Psoas muscle (tissue), 8 donors: ENCODE results near the gene EEF1G. TPM values are rescaled to one million over a fixed set of nuclear protein-coding genes. Genes with fewer than 3 reads are reported as not detected.

Experiments
- ATAC-seq, 4 donors: fragments of 200-7000 bp; cut with Tn5 transposase; one replicate each; pipeline ENCODE4 v1.9.1; 2020; ENCODE audit warnings: moderate library complexity in 3 of 4, mild to moderate bottlenecking in 2 of 4
- DNase-seq, 2 donors: peaks; one replicate each; pipeline ENCODE4 v3.0.0-alpha.2; 2020
- H3K27ac ChIP-seq: fragments of 200-600 bp; one replicate; pipeline ENCODE4 v1.8.0; 2022
- H3K27me3 ChIP-seq, 3 donors: fragments of 200-600 bp in 1 of 3; one replicate each; pipeline versions ENCODE4 v1.6.1 to v1.8.0; 2013 to 2022; ENCODE audit warnings: low read length in 2 of 3, mild to moderate bottlenecking in 2 of 3, moderate library complexity in 1 of 3; ENCODE audit not compliant: insufficient read depth in 3 of 3
- H3K36me3 ChIP-seq, 2 donors: fragments of 200-600 bp in 1 of 2; one replicate each; pipeline versions ENCODE4 v1.6.1 to v1.8.0; 2013 to 2022; ENCODE audit warnings: low read depth in 1 of 2, mild to moderate bottlenecking in 1 of 2, moderate library complexity in 1 of 2; ENCODE audit not compliant: insufficient read depth in 1 of 2
- H3K4me1 ChIP-seq: fragments of 200-600 bp; one replicate; pipeline ENCODE4 v1.8.0; 2022
- H3K4me3 ChIP-seq: fragments of 200-600 bp; one replicate; pipeline ENCODE4 v1.8.0; 2022; ENCODE audit warnings: mild to moderate bottlenecking
- H3K9me3 ChIP-seq: fragments of 200-600 bp; one replicate; pipeline ENCODE4 v1.8.0; 2022
- CTCF ChIP-seq: fragments of 200-600 bp; IDR thresholded peaks from one replicate; pipeline ENCODE4 v1.8.0; 2022; ENCODE audit warnings: antibody characterized with exemption
- WGBS, 3 donors: extraction: QIAGEN DNeasy Blood & Tissue Kit; methylation state at CpG; one replicate each; pipeline versions ENCODE4 v1.1.6 to v1.1.7; 2013; 5-methylcytosine and 5-hydroxymethylcytosine counted together
- intact Hi-C, 2 donors: fragments of 100-400 bp; cut with DNase I; formaldehyde crosslinking; loops; one replicate each; pipeline versions ENCODE4 v1.11.0 to v1.14.2; 2022
- polyA plus RNA-seq, 3 donors: library from polyadenylated mRNA; stranded (reverse); fragments of 200-250 nt; gene quantifications; one replicate each; pipeline ENCODE4 v1.2.3, GENCODE V29; 2013
- total RNA-seq, 4 donors: library from RNA; stranded (reverse); fragmentation: NEBNext Ultra II Directional in 2 of 4; extraction: Animal tissue kit (Norgen Biotek cat#: 25700) in 2 of 4; gene quantifications; one replicate each; pipeline versions ENCODE4 v1.2.1 to v1.2.4, GENCODE V29; 2021 to 2023
- donor health status: healthy with polysubstance abuse.
- donor health status: DM: no; HTN: no; CAD: no; lungs with moderate emphysema.
- donor health status: Bipolar disorder and iron deficiency.
- donor health status: healthy.
- donor health status: DM: yes; HTN: yes; CAD: no.
- donor health status: DM: no; HTN: no; CAD: no.
- donor health status: DM: no; HTN: no; CAD: no.
- donor health status: DM: yes; HTN: yes; CAD: no.

The EEF1G gene
- total and polyA plus RNA-seq, 7 donors = 1,137 to 2,356 (median 1,690) TPM

- H3K9me3 ChIP-seq = no peaks in the 10 kb centered on the region
- TF ChIP-seq CTCF = no peak
- peaks cover 7 to 54% of the 10 kb centered on the region in 2 donors for H3K36me3 ChIP-seq
- ATAC-seq = peak in 3 of 4 donors; percentile 3 to 28 (median 22)
- intact Hi-C loops = no loop called here
- H3K27me3 ChIP-seq = no peaks in the 10 kb centered on the region
- H3K27ac ChIP-seq = no peak overlapping the region
- H3K4me3 ChIP-seq = no peak overlapping the region
- peaks cover 3% of the 10 kb centered on the region for H3K4me1 ChIP-seq
- 84 to 85% (median 84%) methylated on average over 7 of the region's 7 CpGs for WGBS, 3 donors
- no peak for DNase-seq
Measured at GRCh38 chr11:62514151-62514550, 59.5 kb downstream of the EEF1G start.

DNA sequence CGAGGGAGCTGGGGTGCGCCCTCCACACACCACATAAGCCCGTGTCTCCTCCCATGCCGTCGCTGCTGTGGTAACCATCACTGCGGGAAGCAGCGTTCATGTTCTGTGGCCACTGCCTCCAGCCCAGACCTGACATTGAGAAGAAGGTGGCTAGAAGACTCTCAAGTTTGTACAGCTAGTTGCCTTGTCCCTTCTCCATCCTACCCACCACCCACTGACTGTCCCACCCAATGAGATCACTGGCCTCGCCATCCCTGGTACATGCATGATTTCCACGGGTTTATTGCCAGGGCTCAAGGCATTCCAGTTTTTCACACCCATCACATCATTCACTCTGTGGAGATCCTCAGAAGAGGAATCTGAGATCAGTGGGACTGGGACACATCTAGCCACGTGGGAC is 60.1 kb downstream of the EEF1G start:
- ATAC-seq (no peak), DNase-seq (no peak)
- Histone ChIP-seq H3K27me3 (no peaks in the 10 kb centered on the region), H3K27ac (no peak overlapping the region), H3K36me3 (peaks cover 3 to 48% of the 10 kb centered on the region in 2 donors), H3K4me3 (no peak overlapping the region), H3K9me3 (no peaks in the 10 kb centered on the region), H3K4me1 (peaks cover 8% of the 10 kb centered on the region)
- no peak for TF ChIP-seq CTCF
- intact Hi-C loops = no loop called here
- 73 to 90% (median 85%) methylated on average over 10 of the region's 10 CpGs for WGBS, 3 donors

DNA sequence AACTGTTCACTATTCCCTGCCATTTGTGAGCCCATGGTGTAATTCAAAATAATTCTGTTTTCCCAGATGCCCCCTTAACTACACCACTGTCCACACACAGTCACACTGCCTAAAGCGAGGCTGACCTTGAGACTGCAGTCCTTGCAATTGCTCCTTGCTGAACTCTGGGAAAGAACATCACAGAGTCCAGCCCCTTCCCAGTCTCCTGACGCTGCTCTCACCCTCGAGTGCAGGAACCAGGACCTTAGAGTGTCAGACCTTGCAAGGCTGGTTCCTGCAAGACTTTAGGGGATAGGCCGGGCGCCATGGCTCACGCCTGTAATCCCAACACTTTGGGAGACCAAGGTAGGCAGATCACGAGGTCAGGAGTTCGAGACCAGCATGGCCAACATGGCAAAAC is 60.7 kb downstream of the EEF1G start:
- DNase-seq (no peak), ATAC-seq (no peak)
- Histone ChIP-seq H3K27me3 (no peaks in the 10 kb centered on the region), H3K36me3 (peaks cover 0 to 42% of the 10 kb centered on the region in 2 donors), H3K9me3 (no peaks in the 10 kb centered on the region), H3K4me1 (peaks cover 8% of the 10 kb centered on the region), H3K27ac (no peak overlapping the region), H3K4me3 (no peak overlapping the region)
- intact Hi-C loops = no loop called here
- no peak for TF ChIP-seq CTCF
- WGBS, 3 donors = 75 to 81% (median 78%) methylated on average over 8 of the region's 8 CpGs

Other genes starting within 250 kb of the EEF1G start
- 10 to 100 TPM in 1 of 4 donors, 1 to 10 TPM in 3; 2.2 to 15.0 (median 6.0) TPM for gene ASRGL1, start 236.4 kb downstream of the EEF1G start, total RNA-seq
- 1 to 10 TPM; 3.1 to 5.5 (median 3.6) TPM for gene ASRGL1, start 236.4 kb downstream of the EEF1G start, polyA plus RNA-seq
- not detected for gene SCGB1A1, start 154.9 kb downstream of the EEF1G start, total RNA-seq
- gene SCGB1A1, start 154.9 kb downstream of the EEF1G start, polyA plus RNA-seq = under 1 TPM in 1 of 3 donors, not detected in 2; 0.35 TPM
- 100 to 1,000 TPM; 376 to 679 (median 425) TPM for gene AHNAK, start 27.1 kb downstream of the EEF1G start, total RNA-seq
- 100 to 1,000 TPM in 2 of 3 donors, 10 to 100 TPM in 1; 93.5 to 227 (median 206) TPM for gene AHNAK, start 27.1 kb downstream of the EEF1G start, polyA plus RNA-seq
- gene TUT1, start 17.6 kb upstream of the EEF1G start, total RNA-seq = 10 to 100 TPM; 14.3 to 23.7 (median 19.6) TPM
- 10 to 100 TPM; 12.1 to 15.5 (median 12.7) TPM for gene TUT1, start 17.6 kb upstream of the EEF1G start, polyA plus RNA-seq
- 10 to 100 TPM; 20.0 to 32.5 (median 28.6) TPM for gene MTA2, start 28.0 kb upstream of the EEF1G start, total RNA-seq
- gene MTA2, start 28.0 kb upstream of the EEF1G start, polyA plus RNA-seq = 10 to 100 TPM; 18.4 to 27.1 (median 26.9) TPM
- gene EML3, start 38.9 kb upstream of the EEF1G start, total RNA-seq = 10 to 100 TPM; 14.1 to 19.5 (median 16.9) TPM
- 10 to 100 TPM in 2 of 3 donors, 1 to 10 TPM in 1; 7.4 to 11.3 (median 11.1) TPM for gene EML3, start 38.9 kb upstream of the EEF1G start, polyA plus RNA-seq
- gene ROM1, start 39.4 kb upstream of the EEF1G start, total RNA-seq = 1 to 10 TPM; 2.0 to 4.4 (median 3.1) TPM
- 1 to 10 TPM; 3.7 to 5.5 (median 4.7) TPM for gene ROM1, start 39.4 kb upstream of the EEF1G start, polyA plus RNA-seq
- 10 to 100 TPM in 3 of 4 donors, 1 to 10 TPM in 1; 7.4 to 11.8 (median 11.0) TPM for gene B3GAT3, start 48.1 kb upstream of the EEF1G start, total RNA-seq
- 10 to 100 TPM; 11.7 to 37.6 (median 20.0) TPM for gene B3GAT3, start 48.1 kb upstream of the EEF1G start, polyA plus RNA-seq
- 10 to 100 TPM; 59.7 to 62.2 (median 61.4) TPM for gene GANAB, start 72.7 kb upstream of the EEF1G start, total RNA-seq
- gene GANAB, start 72.7 kb upstream of the EEF1G start, polyA plus RNA-seq = 10 to 100 TPM; 34.3 to 64.6 (median 62.0) TPM
- 10 to 100 TPM; 13.5 to 20.6 (median 17.1) TPM for gene INTS5, start 79.4 kb upstream of the EEF1G start, total RNA-seq
- 10 to 100 TPM in 1 of 3 donors, 1 to 10 TPM in 2; 8.1 to 19.9 (median 9.3) TPM for gene INTS5, start 79.4 kb upstream of the EEF1G start, polyA plus RNA-seq
- 10 to 100 TPM; 29.8 to 50.9 (median 50.2) TPM for gene C11orf98, start 91.3 kb upstream of the EEF1G start, total RNA-seq
- gene C11orf98, start 91.3 kb upstream of the EEF1G start, polyA plus RNA-seq = 100 to 1,000 TPM in 1 of 3 donors, 10 to 100 TPM in 2; 87.1 to 155 (median 93.1) TPM
- 10 to 100 TPM in 2 of 4 donors, 1 to 10 TPM in 2; 3.8 to 12.8 (median 9.4) TPM for gene CSKMT, start 91.4 kb upstream of the EEF1G start, total RNA-seq
- 10 to 100 TPM in 1 of 3 donors, 1 to 10 TPM in 2; 4.8 to 11.4 (median 7.8) TPM for gene CSKMT, start 91.4 kb upstream of the EEF1G start, polyA plus RNA-seq
- 1 to 10 TPM; 5.2 to 8.8 (median 7.1) TPM for gene UQCC3, start 97.8 kb upstream of the EEF1G start, total RNA-seq
- 10 to 100 TPM in 1 of 3 donors, 1 to 10 TPM in 2; 6.4 to 16.5 (median 8.6) TPM for gene UQCC3, start 97.8 kb upstream of the EEF1G start, polyA plus RNA-seq
- 1 to 10 TPM in 3 of 4 donors, under 1 TPM in 1; 0.74 to 3.2 (median 1.9) TPM for gene LBHD1, start 98.4 kb upstream of the EEF1G start, total RNA-seq
- 1 to 10 TPM in 2 of 3 donors, under 1 TPM in 1; 0.98 to 3.6 (median 1.6) TPM for gene LBHD1, start 98.4 kb upstream of the EEF1G start, polyA plus RNA-seq
- 100 to 1,000 TPM; 102 to 204 (median 149) TPM for gene UBXN1, start 105.2 kb upstream of the EEF1G start, total RNA-seq
- gene UBXN1, start 105.2 kb upstream of the EEF1G start, polyA plus RNA-seq = 100 to 1,000 TPM; 225 to 376 (median 295) TPM
- 1 to 10 TPM; 2.4 to 4.8 (median 3.8) TPM for gene LRRN4CL, start 115.6 kb upstream of the EEF1G start, total RNA-seq
- 1 to 10 TPM; 1.8 to 3.7 (median 2.8) TPM for gene LRRN4CL, start 115.6 kb upstream of the EEF1G start, polyA plus RNA-seq
- gene BSCL2, start 133.5 kb upstream of the EEF1G start, total RNA-seq = 10 to 100 TPM; 17.0 to 45.4 (median 29.0) TPM
- 100 to 1,000 TPM in 1 of 3 donors, 10 to 100 TPM in 2; 61.5 to 174 (median 63.5) TPM for gene BSCL2, start 133.5 kb upstream of the EEF1G start, polyA plus RNA-seq
- gene GNG3, start 133.8 kb upstream of the EEF1G start, total RNA-seq = not detected
- gene GNG3, start 133.8 kb upstream of the EEF1G start, polyA plus RNA-seq = under 1 TPM in 2 of 3 donors, not detected in 1; 0.10 to 0.39 TPM
- 10 to 100 TPM; 27.2 to 39.7 (median 31.4) TPM for gene HNRNPUL2, start 153.6 kb upstream of the EEF1G start, total RNA-seq
- gene HNRNPUL2, start 153.6 kb upstream of the EEF1G start, polyA plus RNA-seq = 10 to 100 TPM; 23.8 to 35.1 (median 25.0) TPM
- 10 to 100 TPM; 14.8 to 19.6 (median 16.4) TPM for gene TTC9C, start 154.6 kb upstream of the EEF1G start, total RNA-seq
- 10 to 100 TPM; 20.2 to 30.4 (median 28.2) TPM for gene TTC9C, start 154.6 kb upstream of the EEF1G start, polyA plus RNA-seq
- 1 to 10 TPM; 5.4 to 8.7 (median 6.5) TPM for gene ZBTB3, start 180.3 kb upstream of the EEF1G start, total RNA-seq
- 1 to 10 TPM; 1.5 to 3.5 (median 2.1) TPM for gene ZBTB3, start 180.3 kb upstream of the EEF1G start, polyA plus RNA-seq
- 10 to 100 TPM; 31.7 to 44.7 (median 36.2) TPM for gene POLR2G, start 187.7 kb upstream of the EEF1G start, total RNA-seq
- gene POLR2G, start 187.7 kb upstream of the EEF1G start, polyA plus RNA-seq = 10 to 100 TPM; 44.0 to 92.6 (median 48.8) TPM
- 10 to 100 TPM; 13.5 to 19.9 (median 18.3) TPM for gene TAF6L, start 197.5 kb upstream of the EEF1G start, total RNA-seq
- 10 to 100 TPM; 18.0 to 26.5 (median 20.1) TPM for gene TAF6L, start 197.5 kb upstream of the EEF1G start, polyA plus RNA-seq
- gene TMEM179B, start 213.5 kb upstream of the EEF1G start, total RNA-seq = 10 to 100 TPM; 12.2 to 18.5 (median 16.0) TPM
- gene TMEM179B, start 213.5 kb upstream of the EEF1G start, polyA plus RNA-seq = 10 to 100 TPM; 31.5 to 42.0 (median 34.4) TPM
- gene TMEM223, start 218.1 kb upstream of the EEF1G start, total RNA-seq = 10 to 100 TPM in 1 of 4 donors, 1 to 10 TPM in 3; 6.2 to 11.5 (median 8.4) TPM
- 10 to 100 TPM; 16.6 to 37.7 (median 21.7) TPM for gene TMEM223, start 218.1 kb upstream of the EEF1G start, polyA plus RNA-seq
- gene NXF1, start 231.5 kb upstream of the EEF1G start, total RNA-seq = 10 to 100 TPM; 38.3 to 45.4 (median 41.9) TPM
- gene NXF1, start 231.5 kb upstream of the EEF1G start, polyA plus RNA-seq = 10 to 100 TPM; 36.3 to 67.0 (median 49.7) TPM